Measurements from ENCODE around the gene SERPINA4.
A peak's percentile ranks its signal among the peaks of the same experiment; 100 is the strongest.

The SERPINA4 gene

DNA sequence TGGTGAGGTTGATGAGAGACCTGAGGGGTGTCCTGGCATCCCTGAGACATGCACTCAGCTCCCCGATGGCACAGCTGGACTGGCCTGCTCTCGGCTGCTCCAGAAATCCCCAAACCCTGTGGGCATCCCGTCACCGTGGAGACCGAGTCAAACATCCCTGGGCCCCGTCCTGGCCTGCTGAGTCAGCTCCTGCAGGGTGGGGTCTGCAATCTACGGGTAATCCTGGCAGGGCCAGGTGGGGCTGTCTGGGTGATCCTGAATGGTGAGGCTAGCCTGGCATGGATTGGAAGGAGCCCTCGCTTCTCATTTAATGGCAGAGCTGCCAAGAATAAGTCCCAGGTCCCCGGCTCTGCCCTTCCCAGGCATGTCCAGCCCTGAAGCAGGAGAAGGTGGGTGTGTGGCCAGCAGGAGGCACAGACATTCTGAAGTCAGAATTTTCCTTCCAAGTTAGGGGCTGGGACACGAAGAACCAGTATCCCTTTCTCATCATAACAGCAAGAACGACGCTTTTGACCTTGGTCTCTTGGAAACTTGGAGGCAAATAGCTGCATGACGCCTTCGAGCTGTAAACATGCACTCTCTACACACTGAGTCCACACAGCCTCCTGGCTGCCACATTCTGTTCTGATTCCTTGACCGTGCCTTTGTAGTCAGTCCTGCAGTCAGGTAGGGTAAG, 17.7 kb upstream of the SERPINA4 start:
- no peak for DNase-seq

DNA sequence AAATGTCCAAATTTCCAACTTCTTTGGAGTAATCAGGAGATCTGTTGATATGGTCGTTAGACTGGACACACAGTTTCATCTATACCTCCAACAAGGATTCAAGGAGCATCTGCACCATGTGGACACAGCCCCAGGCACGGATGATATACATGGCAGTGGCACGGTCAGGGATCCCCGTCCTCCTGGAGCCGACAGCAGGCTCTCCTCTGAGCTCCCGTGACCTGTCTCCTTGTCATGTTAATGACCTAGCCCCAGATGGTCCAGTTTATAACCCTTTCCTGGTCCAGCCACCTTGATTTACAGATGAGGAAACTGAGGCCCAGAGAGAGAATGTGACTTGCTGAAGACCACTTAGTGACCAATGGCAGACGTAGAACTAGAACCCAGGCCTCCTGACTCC, 16.5 kb upstream of the SERPINA4 start:
- DNase-seq, result no peak

DNA sequence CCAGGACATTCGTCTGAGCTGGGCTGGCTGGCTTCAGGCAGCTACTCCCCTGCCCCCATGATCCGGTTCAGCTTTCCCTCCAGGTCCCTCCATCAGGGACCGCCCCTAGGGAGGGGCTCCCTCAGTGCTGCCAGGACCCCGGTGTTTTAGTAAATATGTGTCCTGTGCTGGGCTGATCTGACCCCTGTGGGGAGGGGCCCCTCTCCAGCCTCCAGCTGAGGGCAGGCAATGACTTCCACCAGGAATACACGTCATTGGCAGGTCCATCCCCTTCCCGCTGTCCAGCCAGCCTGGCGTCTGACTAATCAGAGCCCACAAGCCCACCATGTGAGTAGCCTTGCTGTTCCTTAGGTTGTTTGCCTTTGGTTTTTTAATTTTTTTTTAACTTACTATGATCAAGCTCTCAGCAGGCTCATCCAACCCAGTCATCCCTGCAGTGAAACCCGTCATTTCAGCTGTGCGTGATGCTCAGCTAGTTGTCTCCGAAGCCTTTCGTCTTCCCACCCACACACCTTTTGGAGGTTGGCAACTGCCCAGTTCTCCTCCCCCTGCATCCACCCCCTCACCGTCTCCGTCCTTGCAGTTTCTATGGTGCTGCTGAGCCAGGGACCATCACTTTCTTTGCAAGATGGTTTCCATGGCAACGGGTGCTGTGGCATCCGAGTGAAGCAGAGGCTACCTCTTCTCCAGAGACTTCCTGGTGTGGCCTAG, 16.0 kb upstream of the SERPINA4 start:
- DNase-seq, result no peak

DNA sequence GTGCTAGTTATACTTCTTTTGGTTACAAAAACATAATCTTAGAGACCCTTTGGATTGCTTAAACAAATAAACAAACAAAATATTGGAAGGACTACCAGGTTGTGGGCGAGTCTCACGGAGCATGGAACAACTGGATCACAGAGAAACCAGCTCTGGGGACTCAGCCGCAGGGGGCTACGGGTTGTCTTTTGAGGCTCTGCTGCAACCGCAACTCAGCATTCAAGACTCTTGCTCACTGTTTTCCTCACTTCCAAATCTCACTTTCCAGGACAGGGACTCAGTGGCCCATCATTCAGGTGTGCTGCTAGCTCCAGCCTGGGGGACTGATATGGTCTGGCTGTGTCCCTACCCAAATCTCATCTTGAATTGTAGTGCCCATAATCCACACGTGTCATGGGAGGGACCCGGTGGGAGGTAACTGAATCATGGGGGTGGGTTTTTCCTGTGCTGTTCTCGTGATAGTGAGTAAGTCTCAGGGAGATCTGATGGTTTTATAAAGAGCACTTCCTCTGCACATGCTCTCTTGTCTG, 14.0 kb upstream of the SERPINA4 start:
- DNase-seq, result no peak

DNA sequence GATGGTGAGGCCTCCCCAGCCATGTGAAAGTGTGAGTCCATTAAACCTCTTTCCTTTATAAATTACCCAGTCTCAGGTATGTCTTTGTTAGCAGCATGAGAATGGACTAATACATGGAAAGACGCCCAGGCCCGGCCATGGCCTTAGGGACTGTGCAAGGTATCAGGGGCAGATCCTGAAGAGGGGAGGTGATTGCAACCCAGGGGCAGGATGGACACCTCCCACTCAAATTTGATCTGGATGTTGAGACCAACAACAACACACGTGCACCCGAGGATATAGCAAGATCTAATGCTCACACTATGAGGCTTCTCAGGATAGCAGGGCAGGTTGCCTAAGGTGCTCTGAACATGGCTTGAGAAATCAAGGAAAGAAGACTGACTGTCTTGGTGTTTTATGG, 13.5 kb upstream of the SERPINA4 start:
- no peak for DNase-seq

DNA sequence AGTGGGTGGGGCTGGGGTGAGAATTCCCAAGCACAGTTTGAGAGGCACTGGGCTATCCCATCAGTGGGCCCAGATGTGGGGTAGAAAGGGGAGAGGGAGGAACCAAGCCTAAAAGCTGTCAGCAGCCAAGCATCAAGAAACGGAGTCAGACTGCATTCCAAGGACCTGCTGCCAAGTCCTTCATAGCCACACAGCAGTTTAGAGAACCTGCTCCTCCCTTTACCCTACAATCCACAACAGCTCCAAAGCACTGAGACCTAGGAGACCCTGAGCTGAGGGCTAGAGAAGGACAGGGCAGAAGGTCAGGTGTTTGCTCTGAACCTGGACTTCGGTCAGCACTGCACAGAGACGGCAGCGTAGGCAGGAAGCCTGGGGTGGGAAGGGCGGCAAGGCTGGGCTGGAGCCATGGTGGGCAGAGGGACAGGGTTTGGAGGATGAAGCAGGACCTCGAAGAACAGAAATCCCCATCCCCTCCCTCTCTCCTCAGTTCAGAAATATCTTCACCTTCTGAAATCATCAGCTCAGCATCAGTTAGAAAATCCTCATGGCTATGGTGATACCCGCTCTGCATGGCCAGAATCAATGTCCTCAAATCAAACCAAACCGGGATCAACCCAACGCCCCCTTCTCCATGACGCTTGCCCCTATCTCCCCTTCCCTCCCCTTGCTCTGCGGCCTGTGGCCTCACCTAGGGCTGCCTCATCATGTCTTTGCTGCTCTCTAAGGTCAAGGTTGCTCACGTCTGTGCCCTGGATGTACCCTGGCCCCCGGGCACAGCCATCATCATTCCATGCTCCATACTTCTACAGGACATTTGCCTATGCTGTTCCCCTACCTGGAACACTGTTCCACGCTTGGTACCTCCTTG, 12.9 kb upstream of the SERPINA4 start:
- no peak for DNase-seq

DNA sequence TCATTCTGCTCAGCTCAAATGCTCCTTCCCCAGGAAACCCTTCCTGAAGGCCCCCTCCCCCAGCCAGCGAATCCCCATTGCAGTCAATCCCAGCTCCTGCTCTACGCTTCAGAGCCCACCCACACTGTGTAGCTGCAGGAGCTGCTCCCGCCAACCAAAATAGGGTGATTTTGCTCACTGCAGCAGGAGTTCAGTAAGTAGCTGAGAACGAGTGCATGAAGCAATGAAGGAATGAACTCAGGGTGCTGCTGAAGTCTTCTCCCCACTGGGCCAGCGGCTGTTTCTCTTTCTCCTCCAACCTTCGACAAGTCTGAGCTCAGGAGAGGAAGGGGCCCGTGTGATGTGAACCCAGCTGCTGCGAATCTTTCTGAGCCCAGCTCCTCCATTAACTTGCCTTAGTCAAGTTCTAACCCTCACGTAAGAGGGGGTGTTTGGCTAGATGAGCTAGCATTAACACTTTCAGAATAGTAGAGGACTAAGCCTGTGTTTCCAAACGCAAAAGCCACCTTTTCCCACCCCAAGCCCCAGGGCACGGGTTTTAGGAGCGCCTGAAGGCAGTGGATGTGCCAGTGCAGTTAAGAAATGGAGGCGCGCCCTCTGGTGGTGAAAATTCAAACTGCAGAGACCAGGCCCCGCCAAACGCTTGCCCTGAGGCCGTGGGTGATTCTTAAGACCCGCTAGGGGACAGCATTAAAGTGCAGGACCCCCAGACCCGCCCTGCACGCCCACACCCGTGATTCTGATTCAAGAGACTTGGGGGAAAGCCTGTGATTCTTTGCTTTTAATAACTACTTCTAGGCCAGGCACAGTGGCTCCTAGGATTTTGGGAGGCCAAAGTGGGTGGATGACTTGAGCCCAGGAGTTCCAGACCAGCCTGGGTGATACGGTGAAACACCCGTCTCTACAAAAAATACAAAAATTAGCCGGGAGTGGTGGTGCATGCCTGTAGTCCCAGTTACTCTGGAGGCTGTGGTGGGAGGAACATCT, 11.9 kb upstream of the SERPINA4 start:
- peak; percentile 38 for DNase-seq

DNA sequence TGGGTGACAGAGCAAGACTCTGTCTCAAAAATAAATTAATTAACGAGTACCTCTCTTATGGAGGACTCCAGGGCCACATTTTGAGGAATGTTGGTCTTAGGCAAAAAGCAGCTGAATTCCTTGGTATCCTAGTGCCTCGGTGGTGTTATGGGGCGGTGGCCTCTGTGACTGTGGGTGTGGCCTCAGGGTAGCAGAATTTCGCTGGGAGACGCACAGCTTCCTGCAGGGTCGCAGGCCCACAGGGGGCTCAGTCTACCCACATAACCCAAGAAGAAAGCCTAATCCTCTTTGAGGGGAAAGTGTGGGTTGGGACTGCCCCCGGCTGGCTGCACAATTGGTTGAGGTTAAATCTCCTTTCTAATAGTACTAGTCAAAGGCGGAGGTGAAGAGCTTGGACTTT, 11.2 kb upstream of the SERPINA4 start:
- no peak for DNase-seq

DNA sequence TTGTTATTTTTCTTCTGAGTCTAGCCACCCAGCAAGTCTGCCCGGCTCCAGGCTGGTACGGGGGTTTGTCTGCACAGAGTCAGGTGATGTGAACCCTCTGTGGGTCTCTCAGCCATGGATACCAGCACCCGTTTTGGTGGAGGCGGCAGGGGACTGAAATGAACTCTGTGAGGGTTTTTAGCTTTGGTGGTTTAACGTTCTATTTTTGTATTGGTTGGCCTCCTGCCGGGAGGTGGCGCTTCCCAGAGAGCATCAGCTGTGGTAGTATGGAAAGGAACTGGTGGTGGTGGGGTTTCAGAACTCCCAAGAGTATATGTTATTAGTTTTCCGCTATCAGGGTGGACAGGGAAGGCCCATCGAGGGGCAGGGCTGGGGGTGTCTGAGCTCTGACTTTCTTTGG, 5.3 kb upstream of the SERPINA4 start:
- no peak for DNase-seq

DNA sequence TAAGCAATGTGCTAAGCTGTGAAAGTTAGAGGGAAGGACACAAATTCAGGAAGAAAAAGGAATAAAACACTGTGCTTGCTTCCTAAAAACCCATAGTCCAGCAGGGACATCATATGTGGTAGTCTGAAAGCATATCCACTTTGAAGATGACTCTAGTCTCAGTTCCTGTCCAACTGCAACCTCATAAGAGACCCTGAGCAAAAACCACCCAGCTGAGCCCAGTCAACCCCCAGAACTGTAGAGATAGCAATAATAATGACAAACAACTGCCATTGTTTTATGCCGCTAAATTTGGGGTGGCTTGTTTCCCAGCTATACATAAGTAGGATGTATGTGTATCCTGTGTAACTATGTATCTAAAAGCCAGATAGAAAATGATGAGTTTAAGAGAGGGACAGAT, 3.9 kb upstream of the SERPINA4 start:
- no peak for DNase-seq

DNA sequence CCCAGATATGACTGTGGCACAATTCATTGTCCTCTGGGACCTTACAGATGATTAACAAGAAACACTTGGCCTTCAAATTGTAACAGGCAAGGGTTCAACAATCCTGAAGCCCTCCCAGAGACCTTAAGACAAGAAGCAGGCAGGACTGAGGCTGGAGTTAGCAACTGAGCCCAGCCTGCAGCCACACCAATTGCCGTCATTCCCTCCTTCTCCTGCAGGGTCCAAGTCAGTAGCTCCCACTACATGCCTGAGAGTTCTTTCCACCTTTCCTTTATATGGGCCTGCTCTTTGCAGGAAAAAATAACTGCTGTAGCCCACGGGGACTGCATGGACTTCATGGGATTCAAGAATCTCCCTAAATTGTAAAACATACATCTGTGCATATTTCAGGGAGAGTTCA, 2.4 kb upstream of the SERPINA4 start:
- DNase-seq, result no peak

DNA sequence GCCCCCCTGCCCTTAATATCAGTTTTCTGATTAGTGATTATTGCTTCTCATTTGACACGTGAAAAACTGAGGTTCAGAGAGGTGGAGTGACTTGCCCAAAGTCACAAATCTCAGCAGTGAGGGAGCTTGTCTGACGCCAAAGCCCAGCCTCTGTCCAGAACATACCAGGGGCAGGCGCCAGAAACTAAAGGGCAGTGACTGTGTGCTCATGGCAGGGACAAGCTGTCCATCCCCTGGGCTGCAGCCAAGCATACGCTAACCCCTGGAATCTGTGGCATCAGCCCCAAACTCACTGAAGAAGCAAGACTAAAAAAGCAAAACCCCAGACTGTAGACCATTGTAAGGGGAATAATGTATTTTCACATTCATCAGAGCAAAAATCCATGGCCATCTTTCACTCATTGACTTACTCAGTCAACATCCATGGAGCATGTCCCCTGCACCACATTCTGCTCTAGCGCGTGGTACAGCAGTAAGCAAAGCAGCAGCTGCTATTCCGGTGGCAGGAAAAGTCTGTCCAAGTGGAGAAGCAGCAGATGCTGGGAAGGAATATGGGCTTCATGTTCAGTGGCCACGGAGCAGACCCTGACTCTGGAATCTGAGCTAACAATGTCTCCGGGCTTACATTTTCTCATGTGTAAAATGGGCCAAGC, 1.5 kb upstream of the SERPINA4 start:
- no peak for DNase-seq

DNA sequence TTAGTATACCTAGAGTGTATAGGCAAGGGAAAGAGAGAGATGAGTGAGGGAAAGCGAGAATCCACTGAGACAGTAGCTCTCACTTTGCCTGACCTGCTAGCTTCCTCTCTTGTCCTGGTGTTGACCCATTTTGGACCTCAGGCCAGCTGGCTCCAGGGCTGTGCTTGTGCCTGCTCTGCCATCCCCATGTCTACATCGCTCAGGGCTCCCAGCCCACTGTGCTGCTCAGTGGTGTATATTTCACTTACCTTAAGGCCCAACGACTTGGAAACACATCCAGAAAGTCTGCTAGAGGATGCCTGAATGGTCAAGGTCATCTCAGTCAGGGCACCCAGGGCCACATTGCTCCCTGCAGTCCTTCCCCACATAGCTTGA, 964 bp upstream of the SERPINA4 start:
- DNase-seq, result no peak

DNA sequence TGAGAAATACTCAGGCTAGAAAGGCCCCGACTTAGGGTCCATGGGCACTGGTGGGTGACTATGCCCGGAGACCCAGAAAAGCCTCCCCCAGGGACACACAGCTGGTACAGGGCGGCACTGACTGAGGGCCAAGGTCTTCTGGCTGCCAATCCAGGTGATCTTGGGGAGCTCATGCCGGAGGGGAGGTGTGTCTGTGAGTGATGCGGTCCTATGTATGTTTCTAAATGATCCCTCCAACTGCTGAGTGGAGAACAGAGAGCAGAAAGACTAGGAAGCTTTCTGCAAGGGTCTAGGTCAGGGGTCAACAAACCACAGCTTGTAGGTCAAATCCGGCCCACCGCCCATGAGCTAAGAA, 391 bp downstream of the SERPINA4 start:
- no peak for DNase-seq

DNA sequence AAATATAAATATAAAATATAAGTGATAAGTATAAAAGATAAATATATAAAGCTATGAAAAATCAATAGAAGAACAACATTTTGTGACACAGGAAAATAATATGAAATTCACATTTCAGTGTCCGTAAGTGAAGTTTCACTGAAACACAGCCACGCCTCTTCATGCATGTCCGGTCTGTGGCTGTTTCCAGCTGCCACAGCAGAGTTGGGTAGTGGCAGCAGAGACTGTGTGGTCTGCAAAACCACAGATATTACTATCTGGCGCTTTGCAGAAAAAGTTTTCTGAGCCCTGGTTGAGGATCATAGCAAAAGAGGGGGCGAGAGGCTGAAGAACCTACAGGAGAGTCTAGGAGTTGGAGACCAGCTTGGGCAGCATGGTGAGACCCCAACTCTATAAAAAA, 780 bp downstream of the SERPINA4 start:
- DNase-seq, result no peak

DNA sequence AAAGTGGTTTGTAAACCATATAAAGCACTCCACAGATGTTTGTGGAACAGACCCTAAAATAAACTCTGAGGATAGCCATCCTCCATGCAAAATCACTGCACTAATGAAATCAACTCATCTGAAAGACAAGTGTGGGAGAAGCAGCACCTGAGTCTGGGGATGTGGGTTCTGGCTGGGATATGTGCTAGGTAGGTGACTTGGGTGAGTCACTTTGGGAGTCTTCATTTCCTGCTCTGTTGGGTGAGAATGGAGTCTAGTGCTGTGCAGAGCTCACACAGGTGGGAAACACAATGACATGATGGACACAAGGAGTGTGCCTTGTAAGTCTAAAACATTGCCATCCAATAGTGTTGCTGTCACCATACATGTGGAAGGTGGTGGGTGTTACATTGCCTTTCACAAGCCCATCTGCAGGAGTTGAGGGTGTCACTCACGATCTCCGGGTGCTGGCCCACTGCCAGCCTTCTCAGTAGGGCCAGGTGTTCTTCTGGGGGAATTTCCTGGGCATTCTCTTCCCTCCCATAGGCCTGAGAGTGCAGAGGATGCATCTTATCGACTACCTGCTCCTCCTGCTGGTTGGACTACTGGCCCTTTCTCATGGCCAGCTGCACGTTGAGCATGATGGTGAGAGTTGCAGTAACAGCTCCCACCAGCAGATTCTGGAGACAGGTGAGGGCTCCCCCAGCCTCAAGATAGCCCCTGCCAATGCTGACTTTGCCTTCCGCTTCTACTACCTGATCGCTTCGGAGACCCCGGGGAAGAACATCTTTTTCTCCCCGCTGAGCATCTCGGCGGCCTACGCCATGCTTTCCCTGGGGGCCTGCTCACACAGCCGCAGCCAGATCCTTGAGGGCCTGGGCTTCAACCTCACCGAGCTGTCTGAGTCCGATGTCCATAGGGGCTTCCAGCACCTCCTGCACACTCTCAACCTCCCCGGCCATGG, 2.0 kb downstream of the SERPINA4 start:
- no peak for DNase-seq

DNA sequence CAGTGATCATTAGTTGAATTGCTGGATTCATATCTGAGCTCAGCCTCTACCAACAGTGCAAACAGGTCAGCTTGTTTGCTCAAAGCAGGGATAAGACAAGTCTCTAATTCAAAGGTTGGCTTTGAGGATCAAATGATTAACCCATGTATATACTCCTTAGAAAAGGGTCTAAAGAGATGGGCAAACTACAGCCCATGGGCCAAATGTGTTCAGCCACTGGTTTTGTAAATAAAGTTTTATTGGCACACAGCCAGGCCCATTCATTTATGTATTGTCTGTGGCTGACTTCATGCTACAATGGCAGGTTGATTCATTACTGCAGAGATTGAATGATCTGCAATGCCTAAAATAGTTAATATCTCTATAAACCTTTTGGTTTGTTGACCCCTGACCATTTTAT, 3.1 kb downstream of the SERPINA4 start:
- no peak for DNase-seq

DNA sequence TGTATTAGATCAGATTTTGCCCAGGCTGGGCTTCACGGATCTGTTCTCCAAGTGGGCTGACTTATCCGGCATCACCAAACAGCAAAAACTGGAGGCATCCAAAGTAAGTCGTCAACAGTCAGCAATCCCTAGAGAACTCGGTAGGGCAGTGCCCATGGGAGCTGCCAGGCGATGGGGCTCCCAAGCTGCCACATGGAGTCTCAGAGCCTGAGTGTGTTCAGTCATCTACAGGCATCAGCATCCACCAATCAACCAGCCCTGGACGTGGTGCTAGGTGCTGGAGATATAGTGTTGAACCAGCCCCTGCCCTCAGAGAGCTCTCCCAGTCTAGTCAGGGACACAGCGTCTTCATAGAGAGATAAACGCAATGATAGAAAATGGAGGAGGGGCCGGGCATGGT, 6.9 kb downstream of the SERPINA4 start:
- DNase-seq, result no peak

DNA sequence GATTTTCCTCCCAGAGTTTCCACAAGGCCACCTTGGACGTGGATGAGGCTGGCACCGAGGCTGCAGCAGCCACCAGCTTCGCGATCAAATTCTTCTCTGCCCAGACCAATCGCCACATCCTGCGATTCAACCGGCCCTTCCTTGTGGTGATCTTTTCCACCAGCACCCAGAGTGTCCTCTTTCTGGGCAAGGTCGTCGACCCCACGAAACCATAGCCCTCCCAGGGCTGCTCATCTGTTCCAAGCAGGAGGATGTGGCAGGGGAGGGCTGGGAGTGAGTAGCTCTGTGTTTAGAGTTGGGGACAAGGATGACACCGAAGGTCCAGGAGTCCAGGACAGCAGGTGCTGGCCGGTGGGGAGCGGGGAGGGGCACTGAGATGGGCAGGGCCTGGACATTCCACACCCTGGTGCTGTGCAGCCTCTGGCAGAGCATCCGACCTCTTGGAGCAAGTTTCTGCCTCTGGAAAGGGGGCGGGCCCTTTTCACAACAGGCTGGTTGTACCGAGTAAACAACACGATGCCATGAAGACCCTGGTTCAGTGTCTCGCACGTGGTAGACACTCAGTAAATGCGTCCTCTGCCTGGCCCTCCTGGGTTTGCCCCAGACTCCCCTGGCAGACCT, 8.2 kb downstream of the SERPINA4 start:
- DNase-seq, result no peak

DNA sequence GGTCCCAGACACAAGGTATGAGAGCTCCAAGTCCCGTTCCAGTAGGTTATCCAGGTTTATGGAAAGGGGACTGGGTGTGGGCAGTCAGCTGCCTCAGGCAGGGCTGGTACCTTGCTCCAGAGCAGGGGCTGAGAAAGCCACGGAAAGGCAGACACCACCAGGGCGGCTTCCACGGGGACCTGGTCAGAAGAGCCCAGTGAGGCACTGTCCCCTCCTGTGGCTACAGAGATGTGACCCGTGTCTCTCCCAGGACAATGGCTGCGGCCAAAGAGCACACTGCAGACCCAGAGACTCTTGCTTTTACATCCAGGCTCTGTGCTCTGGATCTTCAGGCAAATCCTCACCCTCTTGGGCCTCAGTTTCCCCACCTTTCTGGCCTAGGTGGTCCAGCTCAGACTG, 8.8 kb downstream of the SERPINA4 start:
- DNase-seq, result no peak
